Measurements from ENCODE around the gene KHDRBS1.
"Not testable (repeated sequence)": the region's sequence is repeated elsewhere in the genome, so short reads cannot be mapped to it uniquely, and the experiment has no call there.

Gene KHDRBS1, protein sequence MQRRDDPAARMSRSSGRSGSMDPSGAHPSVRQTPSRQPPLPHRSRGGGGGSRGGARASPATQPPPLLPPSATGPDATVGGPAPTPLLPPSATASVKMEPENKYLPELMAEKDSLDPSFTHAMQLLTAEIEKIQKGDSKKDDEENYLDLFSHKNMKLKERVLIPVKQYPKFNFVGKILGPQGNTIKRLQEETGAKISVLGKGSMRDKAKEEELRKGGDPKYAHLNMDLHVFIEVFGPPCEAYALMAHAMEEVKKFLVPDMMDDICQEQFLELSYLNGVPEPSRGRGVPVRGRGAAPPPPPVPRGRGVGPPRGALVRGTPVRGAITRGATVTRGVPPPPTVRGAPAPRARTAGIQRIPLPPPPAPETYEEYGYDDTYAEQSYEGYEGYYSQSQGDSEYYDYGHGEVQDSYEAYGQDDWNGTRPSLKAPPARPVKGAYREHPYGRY

GRCh38 chr1:32013386-32014198 lies at the start of gene KHDRBS1:
KHDRBS1 (plus strand) TSS chr1:32013868; CDS start chr1:32013996, 128 bp downstream.
- peak; percentile 91 to 98 (median 98) for DNase-seq

GRCh38 chr1:31970873-31971272 lies 42.8 kb upstream of the KHDRBS1 start:
- DNase-seq, result no peak

GRCh38 chr1:31976401-31976800 lies 37.3 kb upstream of the KHDRBS1 start:
- DNase-seq, result no peak

GRCh38 chr1:31977385-31978131 lies 36.1 kb upstream of the KHDRBS1 start:
- no peak for DNase-seq

DNA sequence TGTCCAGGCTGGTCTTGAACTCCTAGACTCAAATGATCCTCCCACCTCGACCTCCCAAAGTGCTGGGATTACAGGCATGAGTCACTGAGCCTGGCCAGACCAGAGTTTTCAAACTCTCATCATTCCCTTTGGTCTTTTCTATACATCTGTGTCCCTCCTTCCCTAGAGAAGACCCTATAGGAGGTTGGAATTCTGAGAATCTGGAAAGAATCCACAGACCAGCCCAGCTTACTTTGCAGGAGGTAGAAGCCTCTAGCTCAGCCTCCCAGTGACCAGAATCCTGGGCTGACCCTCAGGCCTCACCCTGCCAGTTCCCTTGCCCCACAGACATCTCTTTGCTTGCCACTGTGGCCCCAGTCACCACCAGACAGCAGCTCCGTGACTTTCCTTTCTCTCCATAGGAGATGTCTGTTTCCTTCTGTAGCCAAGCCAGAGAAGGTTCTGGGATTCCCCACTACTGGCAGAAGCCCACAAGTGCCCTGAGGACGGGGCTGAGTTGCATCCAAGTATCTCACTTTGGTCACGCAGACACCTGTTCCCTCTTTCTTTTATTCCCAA lies 34.7 kb upstream of the KHDRBS1 start:
- no peak for DNase-seq

- no peak for DNase-seq
Measured at GRCh38 chr1:31980835-31981455, 32.7 kb upstream of the KHDRBS1 start.

- DNase-seq, result no peak
Measured at GRCh38 chr1:31981456-31981839, 32.2 kb upstream of the KHDRBS1 start.

GRCh38 chr1:31981972-31982371 lies 31.7 kb upstream of the KHDRBS1 start:
- peak in 3 of 6 experiments; percentile 62 to 66 (median 64) for DNase-seq

- peak in 2 of 6 experiments; percentile 12 to 32 for DNase-seq
Measured at GRCh38 chr1:31984419-31985347, 29.0 kb upstream of the KHDRBS1 start.

DNA sequence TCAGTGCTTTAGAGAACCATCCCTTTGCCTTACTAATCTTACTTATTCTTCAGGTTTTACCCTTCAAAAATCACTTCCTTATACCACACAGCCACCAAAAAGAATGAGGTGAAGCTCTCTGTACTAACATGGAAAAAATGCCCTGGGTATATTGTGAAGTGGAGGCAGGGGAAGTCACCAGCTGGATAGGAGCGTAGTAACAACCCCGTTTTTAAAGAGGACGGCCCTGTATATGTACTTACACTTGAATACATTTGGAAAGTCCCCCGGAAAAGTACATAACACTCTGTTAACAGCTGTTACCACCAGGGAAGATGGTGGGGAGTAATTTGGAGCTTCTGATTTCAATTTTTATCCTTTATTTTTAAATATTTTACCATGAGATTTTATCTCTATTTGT lies 28.2 kb upstream of the KHDRBS1 start:
- no peak for DNase-seq

DNA sequence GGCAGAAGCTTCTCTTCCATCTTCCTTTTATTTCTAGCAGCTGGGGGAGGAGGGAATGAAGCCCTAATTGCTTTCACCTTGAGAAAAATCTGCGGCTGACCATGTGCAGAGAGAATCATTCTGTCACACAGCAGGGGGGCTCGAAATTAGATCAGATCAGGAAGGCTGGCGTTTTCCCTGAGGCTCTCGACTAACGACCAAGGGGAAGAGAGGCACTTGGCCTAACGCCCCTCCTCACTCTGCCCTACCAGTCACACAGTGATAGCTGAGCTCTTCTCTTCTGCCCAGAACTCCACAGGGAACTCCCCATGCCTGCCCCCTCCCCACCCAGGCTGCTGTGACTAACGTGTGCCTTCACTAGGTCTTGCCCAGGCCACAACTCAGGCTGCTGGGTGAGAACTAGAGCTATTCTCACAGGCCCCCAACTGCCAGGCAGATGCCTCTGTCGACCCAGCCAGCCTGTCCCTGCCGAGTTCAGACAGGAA lies 26.5 kb upstream of the KHDRBS1 start:
- DNase-seq, result no peak

DNA sequence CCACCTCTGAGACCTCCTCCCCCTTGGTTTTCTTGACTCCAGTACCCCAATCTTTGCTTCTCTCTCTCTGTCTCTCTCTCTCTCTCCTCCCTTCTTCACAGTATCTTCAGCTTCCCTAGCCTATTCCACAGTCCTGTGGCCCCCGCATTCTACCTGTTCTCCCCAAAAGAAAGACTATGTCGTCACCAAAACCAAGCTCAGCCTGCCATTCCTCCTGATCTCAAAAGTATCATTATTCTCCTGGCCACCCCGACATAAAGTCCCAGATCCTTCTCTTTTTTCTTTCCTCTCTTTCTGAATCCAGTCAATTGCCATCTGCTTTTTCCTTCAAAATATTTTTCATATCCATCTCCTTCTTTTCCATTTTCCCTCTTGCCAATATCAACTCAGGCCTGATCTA lies 23.7 kb upstream of the KHDRBS1 start:
- no peak for DNase-seq

DNA sequence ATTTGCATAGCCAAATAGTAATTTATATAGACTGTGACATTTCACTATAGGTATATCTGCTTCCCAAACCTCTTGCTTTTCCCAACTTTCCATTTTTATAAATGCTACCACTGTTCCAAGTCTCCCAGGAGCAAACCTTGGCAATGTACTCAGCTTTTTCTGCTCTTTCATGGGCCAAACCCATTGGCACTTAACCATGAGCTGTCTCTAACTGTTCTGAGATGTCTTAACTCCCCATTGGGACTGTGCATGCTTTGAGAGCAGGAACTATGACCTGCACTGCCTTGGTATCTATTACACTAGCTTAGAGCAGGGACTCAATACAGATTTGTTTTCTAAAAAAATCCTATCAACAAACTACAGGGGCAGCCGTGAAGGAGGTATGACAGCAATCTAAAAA lies 22.5 kb upstream of the KHDRBS1 start:
- DNase-seq, result no peak

DNA sequence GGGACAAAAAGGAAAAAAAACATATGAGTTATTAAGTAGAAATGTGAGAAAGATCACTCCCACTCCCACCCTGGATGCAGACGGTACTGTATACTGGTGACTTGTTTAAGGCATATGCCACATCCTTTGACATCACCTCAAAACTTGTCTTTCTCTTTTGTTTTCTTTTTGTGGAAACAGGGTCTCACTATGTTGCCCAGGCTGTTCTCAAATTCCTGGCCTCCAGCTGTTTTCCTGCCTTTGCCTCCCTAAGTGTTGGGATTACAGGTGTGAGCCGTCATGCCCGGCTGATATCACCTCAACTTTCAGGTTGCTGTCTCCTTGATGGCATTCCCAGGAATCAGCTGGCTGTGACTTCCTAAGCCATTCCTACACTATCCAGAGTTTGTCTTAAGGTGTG lies 18.4 kb upstream of the KHDRBS1 start:
- no peak for DNase-seq

DNA sequence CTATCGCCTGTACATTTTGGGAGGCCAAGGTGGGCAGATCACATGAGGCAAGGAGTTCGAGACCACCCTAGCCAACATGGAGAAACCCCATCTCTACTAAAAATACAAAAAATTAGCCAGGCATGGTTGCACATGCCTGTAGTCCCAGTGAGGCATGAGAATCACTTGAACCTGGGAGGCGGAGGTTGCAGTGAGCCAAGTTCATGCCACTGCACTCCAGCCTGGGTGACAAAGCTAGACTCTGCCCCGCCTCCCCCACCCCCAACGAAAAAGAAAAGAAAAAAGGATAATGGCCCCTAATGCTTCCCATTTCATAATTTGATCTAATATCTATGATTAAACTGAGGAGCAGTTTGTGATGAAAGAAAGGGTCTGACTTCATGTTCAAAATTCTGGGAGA lies 17.5 kb upstream of the KHDRBS1 start:
- DNase-seq, result not testable (repeated sequence)

GRCh38 chr1:32001863-32002262 lies 11.8 kb upstream of the KHDRBS1 start:
- DNase-seq, result no peak

GRCh38 chr1:32002285-32002684 lies 11.4 kb upstream of the KHDRBS1 start:
- not testable (repeated sequence) for DNase-seq

GRCh38 chr1:32005522-32005921 lies 8.1 kb upstream of the KHDRBS1 start:
- no peak for DNase-seq

GRCh38 chr1:32007591-32007940 lies 6.1 kb upstream of the KHDRBS1 start:
- no peak for DNase-seq

DNA sequence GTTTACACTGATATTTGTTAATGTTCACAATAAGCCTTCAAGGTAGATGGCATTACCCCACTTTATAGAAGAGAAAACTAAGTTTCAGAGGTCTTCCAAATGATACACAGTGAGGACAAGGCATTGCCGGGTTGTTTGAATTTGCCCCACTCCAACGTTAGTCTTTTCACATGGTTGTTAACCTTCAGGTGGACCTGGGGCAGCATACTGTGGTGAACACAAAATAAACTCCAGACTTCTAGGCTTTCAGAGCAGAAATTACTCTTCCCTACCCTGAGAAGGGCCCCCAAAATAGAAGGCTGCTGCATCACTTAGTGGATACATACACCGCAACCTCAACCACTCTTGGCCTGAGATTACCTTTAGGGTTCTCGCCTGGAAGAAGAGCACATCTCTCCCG lies 3.4 kb upstream of the KHDRBS1 start:
- no peak for DNase-seq

DNA sequence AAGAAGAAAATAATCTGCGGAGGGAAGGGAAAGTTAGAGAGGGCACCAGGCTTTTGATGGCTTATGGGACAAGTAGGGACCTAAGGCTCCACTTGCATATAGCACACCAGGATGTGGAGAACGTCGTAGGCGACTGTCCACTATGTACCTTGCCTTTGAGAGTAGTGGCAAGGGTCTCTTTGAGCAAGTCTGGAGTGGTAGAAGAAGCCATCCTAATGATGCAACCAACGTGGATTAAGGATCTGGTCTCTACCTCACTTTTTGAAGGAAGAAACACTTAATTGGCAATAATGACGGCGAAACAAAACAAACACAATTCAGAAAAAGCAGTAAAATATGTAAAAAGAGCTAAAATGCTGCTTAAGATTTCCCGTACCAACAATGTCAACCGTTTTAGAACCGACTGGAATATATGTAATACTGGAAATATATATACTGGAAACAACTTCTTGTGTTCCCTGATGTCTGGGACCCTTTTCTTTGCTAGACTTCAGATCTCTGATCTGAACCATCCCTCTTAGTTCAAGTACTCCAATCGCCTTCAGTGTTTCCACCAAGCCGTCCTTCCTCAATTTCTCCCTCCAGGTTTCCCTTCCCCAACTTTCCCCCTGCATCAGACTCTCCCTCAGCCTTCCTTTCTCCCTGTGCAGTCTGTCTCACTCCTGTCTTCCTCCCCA lies 821 bp upstream of the KHDRBS1 start:
- no peak for DNase-seq

Measured in stimulated activated naive CD4-positive, alpha-beta T cell (primary cell).